K562 (cell line): ENCODE results near the gene CACNB2. TPM values are rescaled to one million over a fixed set of nuclear protein-coding genes. Genes with fewer than 3 reads are reported as not detected.

Source experiments
- ATAC-seq: fragments of 200-7000 bp; cut with Tn5 transposase; 3 replicates; pipeline ENCODE4 v1.9.1; 2020; ENCODE audit warnings: moderate library complexity
- BruUV-seq: library from RNA; stranded (reverse); fragments of 400-500 nt; replicated peaks from 2 replicates; lab custom pipeline; 2021; lab: Mats Ljungman, UMichigan
- CTCF ChIA-PET: fragments of 300-600 bp; formaldehyde crosslinking; extraction: SDS; loops from one replicate; lab custom pipeline; 2021; ENCODE audit warnings: low intra/inter-chr PET ratio; lab: Yijun Ruan, JAX
- POLR2A ChIA-PET: fragments of 300-600, 350-650 bp; sonication (Branson Sonifier 250); formaldehyde crosslinking; extraction: SDS; loops from one replicate; lab custom pipeline; 2021; ENCODE audit warnings: antibody characterized with exemption, inconsistent platforms; lab: Yijun Ruan, JAX
- DNase-seq, 4 experiments: peaks; one replicate each; pipeline versions ENCODE4 v3.0.0 to v3.0.0-alpha.2; 2011 to 2018; ENCODE audit warnings: low spot score in 3 of 4, mixed read lengths in 3 of 4; ENCODE audit errors: extremely low read depth in 1 of 4
- FAIRE-seq: peaks from 2 replicates; lab custom pipeline; 2011; peaks lifted over from hg19 to GRCh38; lab: Jason Lieb, UNC
- H2AFZ ChIP-seq: 2 replicates; pipeline ENCODE4 v1.6.0; 2011; ENCODE audit warnings: low read depth, low read length, control low read depth, inconsistent platforms
- H3K27ac ChIP-seq: fragments of 200-600 bp; 3 replicates; pipeline ENCODE4 v1.8.0; 2011; ENCODE audit warnings: low read depth, mild to moderate bottlenecking, control low read depth, inconsistent platforms, low read length, moderate library complexity, mixed read lengths; ENCODE audit errors: extremely low read depth
- H3K27me3 ChIP-seq, 2 experiments: fragments of 300-600 bp in 1 of 2; 2 replicates in 1 of 2; 3 replicates in 1 of 2; pipeline versions ENCODE4 v1.6.0 to v1.8.0; 2011; ENCODE audit warnings: inconsistent platforms in 2 of 2, low read length in 2 of 2, mild to moderate bottlenecking in 1 of 2, mixed read lengths in 1 of 2, moderate library complexity in 1 of 2; ENCODE audit not compliant: control insufficient read depth in 2 of 2, insufficient read depth in 2 of 2
- H3K36me3 ChIP-seq: fragments of 300-600 bp; 3 replicates; pipeline ENCODE4 v1.8.0; 2011; ENCODE audit warnings: mild to moderate bottlenecking, low read length, inconsistent platforms; ENCODE audit not compliant: control insufficient read depth, insufficient read depth
- H3K4me1 ChIP-seq, 2 experiments: fragments of 200-600 bp in 1 of 2; replicated peaks in 1 of 2; 2 replicates in 1 of 2; 3 replicates in 1 of 2; pipeline versions ENCODE4 v1.5.1 to v1.8.0; 2011; ENCODE audit warnings: inconsistent platforms in 2 of 2, low read length in 2 of 2, mild to moderate bottlenecking in 1 of 2, mixed read lengths in 1 of 2, moderate library complexity in 1 of 2; ENCODE audit not compliant: control insufficient read depth in 2 of 2, insufficient read depth in 2 of 2
- H3K4me2 ChIP-seq: 2 replicates; pipeline ENCODE4 v1.6.1; 2011; ENCODE audit warnings: low read length, control low read depth, inconsistent platforms, mixed read lengths; ENCODE audit not compliant: insufficient read depth
- H3K4me3 ChIP-seq: fragments of 200-600 bp; sonication (generic), shearing (Covaris generic); 2 replicates; pipeline ENCODE4 v1.5.1; 2016; ENCODE audit warnings: control low read depth, inconsistent platforms
- H3K79me2 ChIP-seq: fragments of 200-600 bp; 3 replicates; pipeline ENCODE4 v1.8.0; 2011; ENCODE audit warnings: low read length, inconsistent platforms; ENCODE audit not compliant: control insufficient read depth, insufficient read depth
- H3K9ac ChIP-seq, 2 experiments: 2 replicates each; pipeline versions ENCODE4 v1.6.0 to v1.6.1; 2011; ENCODE audit warnings: low read depth in 2 of 2, low read length in 2 of 2, control low read depth in 1 of 2, inconsistent platforms in 1 of 2, mild to moderate bottlenecking in 1 of 2, mixed read lengths in 1 of 2; ENCODE audit not compliant: insufficient read depth in 1 of 2
- H3K9me1 ChIP-seq: one replicate; pipeline ENCODE4 v1.6.0; 2011; ENCODE audit warnings: inconsistent platforms, mild to moderate bottlenecking, low read length, moderate library complexity; ENCODE audit not compliant: control insufficient read depth, insufficient read depth
- H3K9me3 ChIP-seq: replicated peaks from 2 replicates; pipeline ENCODE4 v1.5.1; 2011; ENCODE audit warnings: low read depth, low read length, inconsistent platforms; ENCODE audit not compliant: control insufficient read depth, insufficient read depth
- H4K20me1 ChIP-seq: replicated peaks from 2 replicates; pipeline ENCODE4 v1.6.1; 2011; ENCODE audit warnings: low read length, inconsistent platforms, mixed read lengths; ENCODE audit not compliant: control insufficient read depth, insufficient read depth
- CCAR2 ChIP-seq: fragments of 200-400 bp; formaldehyde crosslinking; IDR thresholded peaks from 2 replicates; pipeline ENCODE4 v1.6.1; 2017; ENCODE audit warnings: mild to moderate bottlenecking, low read depth, low read length
- KDM4B ChIP-seq, 2 experiments: fragments of 450-650 bp in 1 of 2; sonication (generic) in 1 of 2; IDR thresholded peaks; 2 replicates each; pipeline ENCODE4 v1.6.1; 2016 to 2017; ENCODE audit warnings: borderline replicate concordance in 2 of 2, antibody characterized with exemption in 1 of 2, low read depth in 1 of 2, mild to moderate bottlenecking in 1 of 2
- KLF10 ChIP-seq: fragments of 250-450 bp; sonication (Bioruptor Pico); IDR thresholded peaks from 2 replicates; pipeline ENCODE4 v1.6.1; 2021; ENCODE audit warnings: matching md5 sums
- LCOR ChIP-seq: sonication (generic); formaldehyde crosslinking; IDR thresholded peaks from 2 replicates; pipeline ENCODE4 v1.8.0; 2022; ENCODE audit warnings: mild to moderate bottlenecking, missing genetic modification reagents
- NR1H2 ChIP-seq: sonication (generic); formaldehyde crosslinking; IDR thresholded peaks from 2 replicates; pipeline ENCODE4 v1.4.0; 2020; ENCODE audit warnings: mild to moderate bottlenecking, missing genetic modification reagents
- U2AF1 ChIP-seq: fragments of 200-400 bp; formaldehyde crosslinking; optimal IDR thresholded peaks from 2 replicates; pipeline ENCODE3; 2017; ENCODE audit warnings: mild to moderate bottlenecking, low read depth, low read length, moderate library complexity
- ZNF224 ChIP-seq: sonication (generic); formaldehyde crosslinking; IDR thresholded peaks from 2 replicates; pipeline ENCODE4 v1.8.0; 2022; ENCODE audit warnings: mild to moderate bottlenecking, missing genetic modification reagents
- ZNF57 ChIP-seq: fragments of 450-650 bp; formaldehyde crosslinking; IDR thresholded peaks from 2 replicates; pipeline ENCODE4 v1.4.0; 2020; ENCODE audit warnings: mild to moderate bottlenecking, moderate library complexity
- ZNF780A ChIP-seq: fragments of 250-450 bp; sonication (Bioruptor Pico); IDR thresholded peaks from 2 replicates; pipeline ENCODE4 v1.5.0; 2021; ENCODE audit warnings: mild to moderate bottlenecking
- WGBS: fragments of 100-300 bp; shearing (Covaris generic); methylation state at CpG from one replicate; pipeline ENCODE4 v1.1.6; 2016; ENCODE audit warnings: low coverage, mixed read lengths; ENCODE audit not compliant: insufficient coverage; ENCODE audit errors: missing lambda C conversion rate; 5-methylcytosine and 5-hydroxymethylcytosine counted together
- in situ Hi-C: fragments of 300-500 bp; cut with MboI; formaldehyde crosslinking; loops from 4 replicates; pipeline ENCODE4 v1.15.0; 2018; ENCODE audit warnings: inconsistent platforms, mixed read lengths
- intact Hi-C: fragments of 100-400 bp; cut with micrococcal nuclease; formaldehyde crosslinking; loops from 2 replicates; pipeline ENCODE4 v1.14.2; 2022
- polyA plus RNA-seq, 8 experiments: library from polyadenylated mRNA; depleted of rRNA in 4 of 8; stranded (reverse) in 5 of 8; unstranded in 3 of 8; fragments of >200 nt; fragmentation: Nextera tagmentation in 2 of 8; fragmentation: Illumina TruSeq in 1 of 8; extraction: Ambion mirVana in 2 of 8; extraction: Trizol in 1 of 8; gene quantifications; 2 replicates each; pipeline versions ENCODE4 v1.2.1 to v1.2.3, GENCODE V29; 2011 to 2014; ENCODE audit warnings: inconsistent platforms in 1 of 8, missing spikeins in 1 of 8
- total RNA-seq, 7 experiments: library from RNA; depleted of rRNA in 6 of 7; stranded (reverse); fragments of >200 nt in 6 of 7; fragmentation: Illumina TruSeq in 2 of 7; extraction: Trizol in 2 of 7; gene quantifications; 2 replicates each; pipeline versions ENCODE4 v1.2.1 to v1.2.3, GENCODE V29; 2011 to 2021; ENCODE audit warnings: low replicate concordance in 1 of 7
- TF ChIP-seq, protein P1 (sequence below): IDR thresholded peaks from 2 replicates; pipeline ENCODE4 v1.6.1; 2014; ENCODE audit warnings: antibody characterized with exemption
- TF ChIP-seq, protein P2 (sequence below): fragments of 450-650 bp; formaldehyde crosslinking; IDR thresholded peaks from 2 replicates; pipeline ENCODE4 v1.4.0; 2020; ENCODE audit warnings: mild to moderate bottlenecking, mixed read lengths
- TF ChIP-seq, protein P3 (sequence below): fragments of 450-650 bp; formaldehyde crosslinking; IDR thresholded peaks from 2 replicates; pipeline ENCODE4 v1.4.0; 2022; ENCODE audit warnings: missing genetic modification characterization

CACNB2 gene
- total and polyA plus RNA-seq, 9 of the 15 experiments (the other 6 are each of a cell fraction or from before 2014, with no cell fraction given): 1.8 to 2.2 TPM; not detected in 7

DNA sequence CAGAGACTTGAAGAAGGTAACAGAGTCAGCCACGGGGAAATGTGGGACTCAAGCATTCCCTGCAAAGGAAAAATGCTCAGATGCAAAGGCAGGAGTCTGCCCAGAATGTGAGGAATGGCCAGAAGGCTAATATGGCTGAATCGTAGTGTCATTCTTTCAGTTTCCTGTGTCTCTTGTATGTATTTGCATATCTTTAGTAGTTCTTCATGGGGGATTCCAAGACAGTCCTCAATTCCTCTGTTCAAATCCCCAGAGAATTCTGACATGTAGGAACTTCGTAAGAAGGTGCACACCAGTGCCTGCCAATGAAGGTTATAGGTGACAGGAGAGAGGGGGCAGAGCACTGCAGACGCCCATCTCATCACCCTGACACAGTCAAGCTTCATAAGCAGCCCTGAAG is 154.4 kb downstream of the CACNB2 start:
- Histone ChIP-seq H3K79me2 (no peaks in the 10 kb centered on the region), H3K4me2 (no peak overlapping the region), H3K9me3 (0 out of 2 replicates have a peak, but pooled peaks cover 2% of the 10 kb centered on the region), H3K9ac (no peak overlapping the region), H4K20me1 (no peaks in the 10 kb centered on the region), H3K27ac (no peak overlapping the region), H3K9me1 (no peaks in the 10 kb centered on the region), H2AFZ (no peak overlapping the region), H3K4me1 (no peaks in the 10 kb centered on the region), H3K4me3 (no peak overlapping the region), H3K27me3 (peaks cover 5 to 13% of the 10 kb centered on the region in 2 experiments; a peak in 4 of 5 replicates), H3K36me3 (no peaks in the 10 kb centered on the region)
- FAIRE-seq (no peak), ATAC-seq (no peak), DNase-seq (no peak)
- POLR2A ChIA-PET: interaction anchor here (0.5 kb wide), 1 partner anchor 128 kb away, joined by 3 read pairs; no protein-coding TSS in a partner anchor
- in situ Hi-C loops: no loop called here
- CTCF ChIA-PET: no interaction called here
- WGBS: 0% methylated on average over 4 of the region's 4 CpGs
- BruUV-seq: no TSS peak
- TF ChIP-seq, protein P1, sequence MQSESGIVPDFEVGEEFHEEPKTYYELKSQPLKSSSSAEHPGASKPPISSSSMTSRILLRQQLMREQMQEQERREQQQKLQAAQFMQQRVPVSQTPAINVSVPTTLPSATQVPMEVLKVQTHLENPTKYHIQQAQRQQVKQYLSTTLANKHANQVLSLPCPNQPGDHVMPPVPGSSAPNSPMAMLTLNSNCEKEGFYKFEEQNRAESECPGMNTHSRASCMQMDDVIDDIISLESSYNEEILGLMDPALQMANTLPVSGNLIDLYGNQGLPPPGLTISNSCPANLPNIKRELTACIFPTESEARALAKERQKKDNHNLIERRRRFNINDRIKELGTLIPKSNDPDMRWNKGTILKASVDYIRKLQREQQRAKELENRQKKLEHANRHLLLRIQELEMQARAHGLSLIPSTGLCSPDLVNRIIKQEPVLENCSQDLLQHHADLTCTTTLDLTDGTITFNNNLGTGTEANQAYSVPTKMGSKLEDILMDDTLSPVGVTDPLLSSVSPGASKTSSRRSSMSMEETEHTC: no peak
- intact Hi-C loops: no loop called here

DNA sequence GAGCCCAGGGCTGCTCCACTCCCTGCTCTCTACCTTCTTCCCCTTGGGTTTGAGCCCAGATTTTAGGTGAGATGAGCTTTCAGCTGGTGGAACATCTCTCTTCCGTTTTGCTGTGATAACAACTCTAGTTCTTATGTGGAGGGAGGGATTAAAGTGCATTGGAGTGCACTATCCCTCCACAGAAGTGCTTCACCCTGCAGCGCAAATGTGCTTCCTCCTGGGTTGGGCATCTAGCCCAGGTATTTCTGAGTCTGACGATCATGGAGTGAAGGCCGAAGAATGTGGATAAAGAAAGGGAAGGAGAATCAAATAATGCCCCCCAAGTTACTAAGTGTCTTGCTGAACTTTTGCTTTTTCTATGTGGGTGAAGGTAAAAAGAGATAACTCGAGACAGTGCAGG is 157.4 kb downstream of the CACNB2 start:
- ATAC-seq (no peak), FAIRE-seq (no peak), DNase-seq (no peak)
- intact Hi-C loops: no loop called here
- in situ Hi-C loops: no loop called here
- ChIA-PET CTCF (no interaction called here), POLR2A (no interaction called here)
- no TSS peak for BruUV-seq
- Histone ChIP-seq H3K36me3 (no peaks in the 10 kb centered on the region), H3K27me3 (peaks cover 5 to 15% of the 10 kb centered on the region in 2 experiments; a peak in 3 of 5 replicates), H3K9ac (no peak overlapping the region), H3K27ac (no peak overlapping the region), H3K9me3 (0 out of 2 replicates have a peak, but pooled peaks cover 2% of the 10 kb centered on the region), H4K20me1 (no peaks in the 10 kb centered on the region), H3K4me2 (no peak overlapping the region), H3K4me1 (no peaks in the 10 kb centered on the region), H3K4me3 (no peak overlapping the region), H3K9me1 (no peaks in the 10 kb centered on the region), H2AFZ (no peak overlapping the region), H3K79me2 (no peaks in the 10 kb centered on the region)
- 0% methylated on average over 5 of the region's 5 CpGs for WGBS
- TF ChIP-seq, protein P2, sequence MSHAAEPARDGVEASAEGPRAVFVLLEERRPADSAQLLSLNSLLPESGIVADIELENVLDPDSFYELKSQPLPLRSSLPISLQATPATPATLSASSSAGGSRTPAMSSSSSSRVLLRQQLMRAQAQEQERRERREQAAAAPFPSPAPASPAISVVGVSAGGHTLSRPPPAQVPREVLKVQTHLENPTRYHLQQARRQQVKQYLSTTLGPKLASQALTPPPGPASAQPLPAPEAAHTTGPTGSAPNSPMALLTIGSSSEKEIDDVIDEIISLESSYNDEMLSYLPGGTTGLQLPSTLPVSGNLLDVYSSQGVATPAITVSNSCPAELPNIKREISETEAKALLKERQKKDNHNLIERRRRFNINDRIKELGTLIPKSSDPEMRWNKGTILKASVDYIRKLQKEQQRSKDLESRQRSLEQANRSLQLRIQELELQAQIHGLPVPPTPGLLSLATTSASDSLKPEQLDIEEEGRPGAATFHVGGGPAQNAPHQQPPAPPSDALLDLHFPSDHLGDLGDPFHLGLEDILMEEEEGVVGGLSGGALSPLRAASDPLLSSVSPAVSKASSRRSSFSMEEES (CRISPR knock-in tag): no peak
- TF ChIP-seq LCOR (CRISPR knock-in tag) (no peak), NR1H2 (CRISPR knock-in tag) (no peak), ZNF224 (CRISPR knock-in tag) (no peak), ZNF57 (CRISPR knock-in tag) (no peak), ZNF780A (CRISPR knock-in tag) (no peak), KDM4B (IDR thresholded peaks at IDR 0.05; ENCODE audit: borderline replicate concordance in 2 of 2, low read depth in 1 of 2) (no peak), CCAR2 (no peak), U2AF1 (no peak), KLF10 (CRISPR knock-in tag) (no peak)
- TF ChIP-seq, protein P3, sequence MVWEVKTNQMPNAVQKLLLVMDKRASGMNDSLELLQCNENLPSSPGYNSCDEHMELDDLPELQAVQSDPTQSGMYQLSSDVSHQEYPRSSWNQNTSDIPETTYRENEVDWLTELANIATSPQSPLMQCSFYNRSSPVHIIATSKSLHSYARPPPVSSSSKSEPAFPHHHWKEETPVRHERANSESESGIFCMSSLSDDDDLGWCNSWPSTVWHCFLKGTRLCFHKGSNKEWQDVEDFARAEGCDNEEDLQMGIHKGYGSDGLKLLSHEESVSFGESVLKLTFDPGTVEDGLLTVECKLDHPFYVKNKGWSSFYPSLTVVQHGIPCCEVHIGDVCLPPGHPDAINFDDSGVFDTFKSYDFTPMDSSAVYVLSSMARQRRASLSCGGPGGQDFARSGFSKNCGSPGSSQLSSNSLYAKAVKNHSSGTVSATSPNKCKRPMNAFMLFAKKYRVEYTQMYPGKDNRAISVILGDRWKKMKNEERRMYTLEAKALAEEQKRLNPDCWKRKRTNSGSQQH: no peak
